ENCODE results near the gene IKZF3. TPM values are rescaled to one million over a fixed set of nuclear protein-coding genes. Genes with fewer than 3 reads are reported as not detected.

The IKZF3 gene
- polyA plus RNA-seq, 1 of the 3 experiments (the other 2 are of a cell fraction) = not detected

DNA sequence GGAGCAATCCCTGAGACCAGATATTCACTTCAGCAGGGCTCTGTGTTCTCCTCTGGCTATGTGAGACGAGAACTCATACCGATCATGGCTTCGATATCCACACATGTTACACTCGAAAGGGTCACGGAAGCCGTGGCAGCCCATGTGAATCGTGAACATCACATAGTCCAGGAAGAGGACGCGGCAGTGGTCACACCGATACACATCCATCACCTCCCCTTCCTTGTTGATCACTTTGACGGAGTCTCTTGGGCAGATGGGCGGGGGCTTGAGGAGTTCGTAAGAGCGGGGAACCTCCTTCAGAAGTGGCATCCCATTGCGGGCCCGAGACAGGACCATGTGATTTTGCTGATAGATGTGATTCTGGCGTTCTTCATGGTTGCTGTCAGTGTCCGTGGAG is 98.3 kb downstream of the IKZF3 start:
- no peaks in the 10 kb centered on the region for H3K9me3 ChIP-seq
- no peak overlapping the region for H3K4me3 ChIP-seq (ENCODE audit: low read depth in 2 of 2, low read length in 1 of 2)
- no peaks in the 10 kb centered on the region for H3K4me1 ChIP-seq (ENCODE audit: control insufficient read depth in 1 of 2, insufficient read depth in 2 of 2, low read depth in 1 of 2, low read length in 1 of 2)
- no peaks in the 10 kb centered on the region for H3F3A ChIP-seq (replicated peaks; ENCODE audit: insufficient read depth)
- 62% methylated on average over 17 of the region's 18 CpGs for WGBS (ENCODE audit: low lambda C conversion rate)
- H3K27ac ChIP-seq (ENCODE audit: low read depth in 2 of 2, low read length in 1 of 2) = no peak overlapping the region
- no peak for DNase-seq
- H3K4me2 ChIP-seq = no peak overlapping the region
- H4K20me1 ChIP-seq (ENCODE audit: insufficient read depth) = no peaks in the 10 kb centered on the region
- no peak overlapping the region for H2AFZ ChIP-seq (ENCODE audit: low read depth)
- peaks cover 82% of the 10 kb centered on the region for H3K27me3 ChIP-seq (ENCODE audit: insufficient read depth)
- no peaks in the 10 kb centered on the region for H3K36me3 ChIP-seq (replicated peaks in 1 of 2; ENCODE audit: control insufficient read depth in 1 of 2, insufficient read depth in 2 of 2, low read length in 1 of 2)
- CTCF ChIA-PET = interaction anchor here (2.1 to 2.9 kb wide), 2 partner anchors 13 to 112 kb away, joined by 7 read pairs; no protein-coding TSS in a partner anchor
- no peak overlapping the region for H3K9ac ChIP-seq
- no peak for TF ChIP-seq NRF1 (IDR thresholded peaks at IDR 0.05; ENCODE audit: low read depth, low read length)
- TF ChIP-seq, protein P1, sequence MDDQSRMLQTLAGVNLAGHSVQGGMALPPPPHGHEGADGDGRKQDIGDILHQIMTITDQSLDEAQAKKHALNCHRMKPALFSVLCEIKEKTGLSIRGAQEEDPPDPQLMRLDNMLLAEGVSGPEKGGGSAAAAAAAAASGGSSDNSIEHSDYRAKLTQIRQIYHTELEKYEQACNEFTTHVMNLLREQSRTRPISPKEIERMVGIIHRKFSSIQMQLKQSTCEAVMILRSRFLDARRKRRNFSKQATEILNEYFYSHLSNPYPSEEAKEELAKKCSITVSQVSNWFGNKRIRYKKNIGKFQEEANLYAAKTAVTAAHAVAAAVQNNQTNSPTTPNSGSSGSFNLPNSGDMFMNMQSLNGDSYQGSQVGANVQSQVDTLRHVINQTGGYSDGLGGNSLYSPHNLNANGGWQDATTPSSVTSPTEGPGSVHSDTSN (IDR thresholded peaks at IDR 0.05) = no peak
- TF ChIP-seq, protein P2, sequence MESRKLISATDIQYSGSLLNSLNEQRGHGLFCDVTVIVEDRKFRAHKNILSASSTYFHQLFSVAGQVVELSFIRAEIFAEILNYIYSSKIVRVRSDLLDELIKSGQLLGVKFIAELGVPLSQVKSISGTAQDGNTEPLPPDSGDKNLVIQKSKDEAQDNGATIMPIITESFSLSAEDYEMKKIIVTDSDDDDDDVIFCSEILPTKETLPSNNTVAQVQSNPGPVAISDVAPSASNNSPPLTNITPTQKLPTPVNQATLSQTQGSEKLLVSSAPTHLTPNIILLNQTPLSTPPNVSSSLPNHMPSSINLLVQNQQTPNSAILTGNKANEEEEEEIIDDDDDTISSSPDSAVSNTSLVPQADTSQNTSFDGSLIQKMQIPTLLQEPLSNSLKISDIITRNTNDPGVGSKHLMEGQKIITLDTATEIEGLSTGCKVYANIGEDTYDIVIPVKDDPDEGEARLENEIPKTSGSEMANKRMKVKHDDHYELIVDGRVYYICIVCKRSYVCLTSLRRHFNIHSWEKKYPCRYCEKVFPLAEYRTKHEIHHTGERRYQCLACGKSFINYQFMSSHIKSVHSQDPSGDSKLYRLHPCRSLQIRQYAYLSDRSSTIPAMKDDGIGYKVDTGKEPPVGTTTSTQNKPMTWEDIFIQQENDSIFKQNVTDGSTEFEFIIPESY (IDR thresholded peaks at IDR 0.05; ENCODE audit: borderline replicate concordance, low read depth) = no peak
- TF ChIP-seq, protein P3, sequence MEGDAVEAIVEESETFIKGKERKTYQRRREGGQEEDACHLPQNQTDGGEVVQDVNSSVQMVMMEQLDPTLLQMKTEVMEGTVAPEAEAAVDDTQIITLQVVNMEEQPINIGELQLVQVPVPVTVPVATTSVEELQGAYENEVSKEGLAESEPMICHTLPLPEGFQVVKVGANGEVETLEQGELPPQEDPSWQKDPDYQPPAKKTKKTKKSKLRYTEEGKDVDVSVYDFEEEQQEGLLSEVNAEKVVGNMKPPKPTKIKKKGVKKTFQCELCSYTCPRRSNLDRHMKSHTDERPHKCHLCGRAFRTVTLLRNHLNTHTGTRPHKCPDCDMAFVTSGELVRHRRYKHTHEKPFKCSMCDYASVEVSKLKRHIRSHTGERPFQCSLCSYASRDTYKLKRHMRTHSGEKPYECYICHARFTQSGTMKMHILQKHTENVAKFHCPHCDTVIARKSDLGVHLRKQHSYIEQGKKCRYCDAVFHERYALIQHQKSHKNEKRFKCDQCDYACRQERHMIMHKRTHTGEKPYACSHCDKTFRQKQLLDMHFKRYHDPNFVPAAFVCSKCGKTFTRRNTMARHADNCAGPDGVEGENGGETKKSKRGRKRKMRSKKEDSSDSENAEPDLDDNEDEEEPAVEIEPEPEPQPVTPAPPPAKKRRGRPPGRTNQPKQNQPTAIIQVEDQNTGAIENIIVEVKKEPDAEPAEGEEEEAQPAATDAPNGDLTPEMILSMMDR (IDR thresholded peaks at IDR 0.05) = no peak
- no peak for TF ChIP-seq CHD2 (IDR thresholded peaks at IDR 0.05; ENCODE audit: low read length, partially characterized antibody)
- TF ChIP-seq RFX5 (IDR thresholded peaks at IDR 0.05; ENCODE audit: low read length) = no peak
- no peak for TF ChIP-seq SIN3A (IDR thresholded peaks at IDR 0.05; ENCODE audit: borderline replicate concordance, low read depth, low read length)
- TF ChIP-seq FOXJ3 (CRISPR knock-in tag; IDR thresholded peaks at IDR 0.05) = no peak
- no peak for TF ChIP-seq TCF12 (IDR thresholded peaks at IDR 0.05)
- no peak for TF ChIP-seq FOXM1 (IDR thresholded peaks at IDR 0.05; ENCODE audit: low read depth)
- no peak for TF ChIP-seq SMC3 (IDR thresholded peaks at IDR 0.05; ENCODE audit: low read depth, low read length)
- no peak for TF ChIP-seq FOSL2 (IDR thresholded peaks at IDR 0.05; ENCODE audit: borderline replicate concordance, low read depth)
- TF ChIP-seq, protein P4, sequence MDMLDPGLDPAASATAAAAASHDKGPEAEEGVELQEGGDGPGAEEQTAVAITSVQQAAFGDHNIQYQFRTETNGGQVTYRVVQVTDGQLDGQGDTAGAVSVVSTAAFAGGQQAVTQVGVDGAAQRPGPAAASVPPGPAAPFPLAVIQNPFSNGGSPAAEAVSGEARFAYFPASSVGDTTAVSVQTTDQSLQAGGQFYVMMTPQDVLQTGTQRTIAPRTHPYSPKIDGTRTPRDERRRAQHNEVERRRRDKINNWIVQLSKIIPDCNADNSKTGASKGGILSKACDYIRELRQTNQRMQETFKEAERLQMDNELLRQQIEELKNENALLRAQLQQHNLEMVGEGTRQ (IDR thresholded peaks at IDR 0.05; ENCODE audit: borderline replicate concordance, low read depth, low read length) = no peak
- TF ChIP-seq ELF1 (IDR thresholded peaks at IDR 0.05) = no peak
- POLR2A ChIA-PET = no interaction called here
- H3K9me2 ChIP-seq = no peaks in the 10 kb centered on the region
- H3K79me2 ChIP-seq (ENCODE audit: insufficient read depth) = no peaks in the 10 kb centered on the region

Measured in SK-N-SH (cell line).